ENCODE results near the gene PRR20G.

The PRR20G gene

GRCh38 chr3:127264794-127265514, 22.9 kb downstream of the PRR20G start:
- DNase-seq (ENCODE audit: low read depth in 2 of 3, low spot score in 1 of 3): no peak

DNA sequence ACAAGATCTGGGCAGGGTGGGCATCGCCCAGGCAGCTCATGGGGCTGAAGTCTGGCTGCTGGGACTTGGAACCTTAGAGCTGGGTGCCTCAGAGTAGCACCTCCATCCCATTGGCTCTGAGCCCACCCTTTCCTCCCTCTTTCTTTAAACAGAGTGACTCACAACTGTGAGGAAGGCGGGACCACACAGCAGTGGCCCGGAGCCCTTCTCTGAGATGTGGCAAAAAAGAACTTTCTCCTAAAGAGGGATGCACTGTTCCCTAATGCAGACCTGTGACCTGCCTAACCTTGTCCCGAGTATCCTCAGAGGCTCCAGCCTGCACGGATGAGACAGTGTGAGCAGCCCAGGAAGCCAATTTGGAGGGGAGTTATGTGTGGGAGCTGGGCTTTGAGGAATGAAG, 23.6 kb downstream of the PRR20G start:
- DNase-seq (ENCODE audit: low read depth in 2 of 3, low spot score in 1 of 3): no peak

DNA sequence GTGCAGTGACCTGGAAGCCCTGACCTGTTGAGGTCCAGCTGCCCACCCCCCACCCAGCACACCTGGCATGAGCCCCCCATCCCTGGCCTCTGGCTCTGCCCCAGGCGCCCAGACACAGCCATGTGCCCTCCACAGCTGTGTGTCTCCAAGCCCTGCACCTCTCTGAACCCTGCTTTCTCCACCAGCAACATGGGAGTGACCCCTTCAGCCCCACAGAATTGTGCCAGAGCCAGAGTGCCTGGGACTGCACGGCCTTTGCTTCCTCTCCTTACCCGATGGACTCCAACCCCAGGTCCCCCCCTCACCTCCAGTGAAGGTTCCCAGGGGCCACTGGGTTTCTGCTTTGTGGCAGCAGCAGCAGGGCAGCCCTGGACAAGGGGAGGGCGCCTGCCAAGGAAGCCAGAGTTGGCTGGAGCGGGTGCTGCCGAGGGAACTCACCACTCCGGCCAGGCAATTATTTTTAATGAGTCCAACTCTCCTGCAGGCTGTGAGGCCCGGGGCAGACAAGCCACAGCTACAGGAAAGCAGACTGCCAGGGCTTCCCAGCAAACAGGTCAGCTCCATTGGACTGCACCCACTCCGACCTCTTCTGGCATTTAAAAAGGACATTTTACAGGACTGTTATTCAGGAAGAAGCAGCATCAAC, 24.1 kb downstream of the PRR20G start:
- DNase-seq (ENCODE audit: low read depth in 2 of 3, low spot score in 1 of 3): no peak

- DNase-seq (ENCODE audit: low read depth in 2 of 3, low spot score in 1 of 3): no peak
These were observed 24.8 kb downstream of the PRR20G start for GRCh38 chr3:127263037-127263436.

- DNase-seq (ENCODE audit: low read depth in 2 of 3, low spot score in 1 of 3): no peak
These were observed 25.3 kb downstream of the PRR20G start for GRCh38 chr3:127262533-127262932.

DNA sequence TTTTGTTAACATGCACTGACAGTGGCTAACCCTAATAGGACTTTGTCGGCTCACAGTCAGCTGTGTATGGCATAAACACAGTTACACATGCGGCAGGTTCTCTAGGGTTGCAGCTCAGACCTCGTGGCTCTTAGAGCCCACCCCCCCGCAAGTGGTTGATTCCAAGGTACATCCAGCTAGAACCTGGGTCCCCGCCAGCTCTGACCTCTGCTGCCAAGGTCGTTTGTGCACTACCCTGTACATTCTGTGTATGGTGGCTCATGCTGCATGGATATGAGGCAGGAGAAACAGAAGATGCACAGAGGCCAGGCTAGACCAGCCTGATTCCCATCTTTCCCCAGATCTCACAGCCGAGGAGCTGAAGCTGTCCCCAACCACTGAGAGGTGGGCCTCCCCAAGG, 25.9 kb downstream of the PRR20G start:
- DNase-seq (ENCODE audit: low read depth in 2 of 3, low spot score in 1 of 3): no peak

DNA sequence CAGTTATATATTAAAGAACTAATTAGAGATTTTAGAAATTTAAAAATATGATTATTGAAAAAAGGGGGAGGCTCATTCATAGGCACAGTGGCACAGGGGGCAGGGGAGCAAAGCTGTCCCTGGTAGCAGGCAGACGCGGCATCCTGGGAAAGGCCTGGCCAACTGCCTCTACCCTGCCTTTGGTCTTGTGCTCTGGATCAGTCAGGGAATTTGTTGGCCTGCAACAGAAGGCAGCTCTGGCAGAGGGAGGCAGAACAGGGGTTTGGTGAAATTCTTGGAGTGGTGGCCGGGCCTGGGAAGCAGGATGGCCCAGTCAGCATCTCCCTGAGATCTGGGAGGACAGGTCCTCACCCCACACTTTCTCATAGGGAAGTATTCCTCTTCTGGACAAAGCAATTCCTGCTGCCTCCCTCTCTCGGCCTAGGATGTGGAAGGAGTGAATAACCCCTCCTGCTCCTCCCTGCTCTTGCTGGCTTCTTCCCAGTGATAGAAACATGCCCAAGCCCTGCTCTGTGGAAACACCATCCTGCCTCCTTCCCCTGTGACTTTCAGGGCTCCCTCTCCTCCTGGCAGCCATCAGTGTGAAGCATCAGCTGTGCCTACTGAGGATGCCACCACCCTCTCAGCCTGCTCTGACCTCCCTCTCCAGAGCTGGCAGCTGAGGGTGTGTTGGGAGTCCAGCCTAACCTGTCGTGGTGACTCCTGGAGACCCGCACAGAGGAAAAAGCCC, 26.9 kb downstream of the PRR20G start:
- DNase-seq (ENCODE audit: low read depth in 2 of 3, low spot score in 1 of 3): no peak

DNA sequence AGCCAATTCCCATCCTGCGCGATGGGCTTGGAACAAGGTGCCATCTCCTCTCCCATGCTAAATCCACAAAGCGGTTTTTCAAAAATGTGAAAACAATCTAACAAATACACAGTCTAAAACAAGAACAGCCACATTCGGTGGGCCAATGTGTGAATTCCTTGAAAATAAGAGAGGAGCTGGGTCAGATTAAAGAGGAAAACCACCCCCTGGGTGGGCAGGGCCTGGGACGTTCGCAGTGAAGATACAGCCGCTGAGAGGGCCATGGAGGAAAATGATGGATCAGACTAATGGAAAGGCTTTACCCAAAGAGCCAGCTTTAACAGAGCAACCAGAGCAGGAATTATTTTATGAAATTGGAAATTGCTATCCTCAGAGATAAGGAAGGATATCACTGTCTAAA, 27.4 kb downstream of the PRR20G start:
- DNase-seq (ENCODE audit: low read depth in 2 of 3, low spot score in 1 of 3): no peak

DNA sequence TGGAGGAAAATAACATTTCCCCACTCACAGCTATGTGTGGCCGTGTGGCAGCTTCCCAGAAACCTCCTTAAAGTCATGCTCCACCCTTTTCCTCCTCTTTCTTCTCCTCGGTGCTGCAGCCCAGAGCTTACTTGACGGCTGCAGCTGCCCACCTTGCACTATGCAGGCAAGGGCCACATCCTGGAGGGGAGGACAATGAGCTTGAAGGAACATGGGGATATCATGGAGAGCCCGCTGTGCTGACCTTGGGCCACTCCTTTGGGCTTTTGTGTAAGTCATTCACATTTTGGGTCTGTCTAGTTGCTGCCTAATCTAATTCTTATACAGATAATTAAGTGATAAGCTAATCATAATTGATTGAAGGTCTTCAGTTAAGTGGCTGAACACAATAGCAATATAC, 28.0 kb downstream of the PRR20G start:
- no peak for DNase-seq (ENCODE audit: low read depth in 2 of 3, low spot score in 1 of 3)

GRCh38 chr3:127258733-127259132, 29.1 kb downstream of the PRR20G start:
- no peak for DNase-seq (ENCODE audit: low read depth in 2 of 3, low spot score in 1 of 3)

GRCh38 chr3:127257351-127257750, 30.5 kb downstream of the PRR20G start:
- DNase-seq (ENCODE audit: low read depth in 2 of 3, low spot score in 1 of 3): no peak

DNA sequence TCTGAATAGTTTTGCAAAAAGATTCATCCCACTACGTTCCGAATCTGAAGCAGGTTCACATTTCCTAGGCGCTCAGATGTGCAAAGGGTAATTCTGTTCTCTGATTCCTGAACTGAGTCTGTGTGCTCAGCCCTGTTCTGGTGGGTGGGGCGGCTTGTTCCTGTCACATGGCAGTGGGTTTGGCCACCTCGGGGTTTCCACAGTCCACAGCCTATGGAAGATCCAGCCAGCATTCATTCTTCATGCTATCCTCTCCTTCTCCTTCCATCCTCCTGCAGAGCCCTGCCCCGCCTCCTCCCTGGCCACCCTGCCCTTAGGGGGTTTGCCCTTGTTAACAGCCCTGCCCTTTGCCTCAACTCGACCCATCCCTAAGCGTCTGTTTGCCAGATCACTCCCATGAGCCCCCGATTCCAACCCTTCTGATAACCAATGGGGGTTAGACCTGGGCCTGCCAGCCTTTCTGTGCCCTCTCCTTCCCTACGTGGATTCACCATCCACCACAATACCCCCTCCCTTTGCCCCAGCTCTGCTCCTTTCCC, 31.0 kb downstream of the PRR20G start:
- no peak for DNase-seq (ENCODE audit: low read depth in 2 of 3, low spot score in 1 of 3)

GRCh38 chr3:127256138-127256537, 31.7 kb downstream of the PRR20G start:
- DNase-seq (ENCODE audit: low read depth in 2 of 3, low spot score in 1 of 3): no peak

GRCh38 chr3:127255516-127255915, 32.3 kb downstream of the PRR20G start:
- no peak for DNase-seq (ENCODE audit: low read depth in 2 of 3, low spot score in 1 of 3)

- DNase-seq (ENCODE audit: low read depth in 2 of 3, low spot score in 1 of 3): no peak
These were observed 33.1 kb downstream of the PRR20G start for GRCh38 chr3:127254730-127255129.

DNA sequence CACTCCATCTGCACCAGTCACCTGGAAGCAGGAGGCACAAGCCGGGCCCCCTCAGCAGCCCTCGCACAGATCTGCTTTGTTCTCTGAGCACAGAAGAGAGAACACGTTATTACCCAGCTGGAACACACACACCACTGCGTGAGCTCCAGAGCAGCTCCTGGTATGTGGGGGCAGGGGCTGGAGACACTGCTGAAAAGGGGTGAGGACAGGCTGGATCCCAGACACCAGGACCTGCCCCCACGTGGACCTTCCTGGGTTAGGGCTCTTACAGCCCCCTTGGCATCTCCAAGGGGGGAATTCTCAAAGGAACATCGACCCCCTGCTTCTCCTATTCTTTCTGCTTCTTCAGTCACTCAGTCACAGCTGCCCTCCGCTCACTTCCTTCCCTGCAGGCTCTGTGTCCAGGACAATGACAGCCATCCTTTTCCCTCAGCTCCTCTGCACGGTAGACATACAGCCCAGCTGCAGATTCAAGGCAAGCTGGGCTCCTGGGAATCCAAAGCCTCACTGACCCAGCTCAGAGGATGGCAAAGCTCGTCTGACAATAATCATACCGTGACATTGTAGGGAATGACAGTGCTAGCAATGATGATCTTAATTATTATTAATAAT, 33.7 kb downstream of the PRR20G start:
- DNase-seq (ENCODE audit: low read depth in 2 of 3, low spot score in 1 of 3): no peak

DNA sequence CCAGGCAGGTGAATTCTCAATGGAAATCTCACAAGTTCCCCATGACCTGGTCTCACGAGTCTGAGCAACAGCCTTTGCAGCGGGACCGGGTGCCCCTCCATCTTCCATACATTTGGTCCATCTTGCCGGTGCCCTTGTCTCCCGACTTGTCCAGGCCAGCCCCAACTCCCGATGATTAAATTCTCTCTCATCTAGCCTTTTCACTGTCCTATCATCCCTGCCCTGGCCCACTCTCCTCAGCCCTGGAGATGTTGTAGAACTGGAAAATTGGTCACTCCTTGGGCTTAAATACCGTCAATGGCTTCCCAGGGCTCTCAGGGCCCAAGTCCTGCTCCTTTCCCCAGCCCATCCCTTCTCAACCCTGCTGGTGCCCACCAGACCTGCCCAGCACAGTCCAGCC, 34.4 kb downstream of the PRR20G start:
- no peak for DNase-seq (ENCODE audit: low read depth in 2 of 3, low spot score in 1 of 3)

- no peak for DNase-seq (ENCODE audit: low read depth in 2 of 3, low spot score in 1 of 3)
These were observed 35.4 kb downstream of the PRR20G start for GRCh38 chr3:127252446-127252845.

GRCh38 chr3:127250032-127250431, 37.8 kb downstream of the PRR20G start:
- DNase-seq (ENCODE audit: low read depth in 2 of 3, low spot score in 1 of 3): no peak

- DNase-seq (ENCODE audit: low read depth in 2 of 3, low spot score in 1 of 3): no peak
These were observed 40.6 kb downstream of the PRR20G start for GRCh38 chr3:127247292-127247691.

GRCh38 chr3:127238602-127239001, 49.2 kb downstream of the PRR20G start:
- DNase-seq (ENCODE audit: low read depth in 2 of 3, low spot score in 1 of 3): no peak

DNA sequence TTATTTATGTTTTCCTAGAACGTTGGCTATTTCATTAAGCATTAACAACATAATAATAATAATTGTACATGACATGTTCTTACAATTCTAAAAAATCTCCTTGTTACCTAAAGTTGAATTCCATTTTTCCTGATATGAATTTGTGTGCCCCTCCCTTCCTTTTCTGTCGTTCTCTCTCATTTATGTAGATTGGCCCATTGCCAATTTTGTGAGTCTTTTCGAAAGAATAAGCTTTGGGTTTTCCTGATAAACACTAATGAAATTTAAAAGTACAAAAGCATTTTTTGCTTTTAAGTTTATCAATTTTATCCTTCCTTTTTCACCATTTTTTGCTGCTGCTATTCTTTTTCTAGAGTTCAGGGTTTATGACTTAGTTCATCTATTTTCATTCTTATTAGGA, 50.0 kb downstream of the PRR20G start:
- no peak for DNase-seq (ENCODE audit: low read depth in 2 of 3, low spot score in 1 of 3)
